ENCODE measurements around the gene FGFR2. TPM values are rescaled to one million over a fixed set of nuclear protein-coding genes. Genes with fewer than 3 reads are reported as not detected.
"Not testable (repeated sequence)": the region's sequence is repeated elsewhere in the genome, so short reads cannot be mapped to it uniquely, and the experiment has no call there.

Gene FGFR2
- total RNA-seq, 1 donor from 2014 or later: 4.5 TPM

DNA sequence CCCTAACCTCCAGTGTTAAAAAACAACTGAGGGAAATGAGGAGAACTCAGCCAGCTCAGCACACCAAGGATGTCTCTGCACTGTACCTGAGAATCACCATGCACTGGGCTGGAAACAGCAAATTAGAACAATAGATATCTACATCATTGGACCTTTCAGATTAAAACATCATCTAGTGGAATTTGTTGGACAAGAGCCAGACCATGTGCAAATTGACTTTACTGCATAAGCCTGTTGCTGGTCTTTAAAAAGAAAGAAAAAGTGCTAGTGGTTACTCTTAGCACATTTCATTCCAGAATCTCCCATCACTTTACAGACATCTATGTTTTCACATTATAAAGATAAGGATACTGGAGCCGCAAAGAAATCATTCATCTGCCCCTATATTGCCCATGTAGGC, 75.4 kb downstream of the FGFR2 start:
- no peaks in the 10 kb centered on the region for H3K36me3 ChIP-seq (ENCODE audit: control insufficient read depth, insufficient read depth, low read length)
- no peak for DNase-seq (ENCODE audit: low read depth)
- no peaks in the 10 kb centered on the region for H3K27me3 ChIP-seq (ENCODE audit: control insufficient read depth, insufficient read depth, low read length)
- TF ChIP-seq, protein P1, sequence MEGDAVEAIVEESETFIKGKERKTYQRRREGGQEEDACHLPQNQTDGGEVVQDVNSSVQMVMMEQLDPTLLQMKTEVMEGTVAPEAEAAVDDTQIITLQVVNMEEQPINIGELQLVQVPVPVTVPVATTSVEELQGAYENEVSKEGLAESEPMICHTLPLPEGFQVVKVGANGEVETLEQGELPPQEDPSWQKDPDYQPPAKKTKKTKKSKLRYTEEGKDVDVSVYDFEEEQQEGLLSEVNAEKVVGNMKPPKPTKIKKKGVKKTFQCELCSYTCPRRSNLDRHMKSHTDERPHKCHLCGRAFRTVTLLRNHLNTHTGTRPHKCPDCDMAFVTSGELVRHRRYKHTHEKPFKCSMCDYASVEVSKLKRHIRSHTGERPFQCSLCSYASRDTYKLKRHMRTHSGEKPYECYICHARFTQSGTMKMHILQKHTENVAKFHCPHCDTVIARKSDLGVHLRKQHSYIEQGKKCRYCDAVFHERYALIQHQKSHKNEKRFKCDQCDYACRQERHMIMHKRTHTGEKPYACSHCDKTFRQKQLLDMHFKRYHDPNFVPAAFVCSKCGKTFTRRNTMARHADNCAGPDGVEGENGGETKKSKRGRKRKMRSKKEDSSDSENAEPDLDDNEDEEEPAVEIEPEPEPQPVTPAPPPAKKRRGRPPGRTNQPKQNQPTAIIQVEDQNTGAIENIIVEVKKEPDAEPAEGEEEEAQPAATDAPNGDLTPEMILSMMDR (IDR thresholded peaks at IDR 0.05; ENCODE audit: insufficient read depth, low read length, poor library complexity, severe bottlenecking): no peak
- no peak overlapping the region for H3K4me3 ChIP-seq (ENCODE audit: low read depth, low read length)

DNA sequence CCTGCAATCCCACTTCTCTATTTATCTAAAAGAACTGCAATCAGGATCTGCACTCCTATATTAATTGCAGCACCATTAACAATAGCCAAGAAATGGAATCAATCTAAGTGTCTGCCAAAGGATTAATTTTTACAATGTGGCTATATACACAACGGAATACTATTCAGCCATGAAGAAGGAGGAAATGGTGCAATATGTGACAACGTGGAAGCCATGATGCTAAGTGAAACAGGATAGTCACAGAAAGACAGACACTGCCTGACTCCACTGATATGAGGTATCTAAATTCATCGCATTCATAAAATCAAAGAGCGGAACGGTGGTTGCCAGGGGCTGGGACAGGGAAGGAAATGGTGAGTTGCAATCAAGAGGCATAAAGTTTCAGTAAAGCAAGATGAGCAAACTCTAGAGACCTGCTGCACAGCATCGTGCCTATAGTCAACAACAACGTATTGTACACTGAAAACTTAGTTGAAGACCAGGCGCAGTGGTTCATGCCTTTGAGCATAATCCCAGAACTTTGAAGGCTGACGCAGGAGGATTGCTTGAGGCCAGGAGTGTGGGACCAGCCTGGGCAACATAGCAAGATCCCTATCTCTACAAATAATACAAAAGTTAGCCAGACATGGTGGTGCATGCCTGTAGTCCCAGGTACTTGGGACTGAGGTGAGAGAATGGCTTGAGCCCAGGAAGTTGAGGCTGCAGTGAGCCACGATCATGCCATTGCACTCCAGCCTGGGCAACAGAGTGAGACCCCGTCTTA, 76.3 kb downstream of the FGFR2 start:
- TF ChIP-seq, protein P1 (IDR thresholded peaks at IDR 0.05; ENCODE audit: insufficient read depth, low read length, poor library complexity, severe bottlenecking): no peak

DNA sequence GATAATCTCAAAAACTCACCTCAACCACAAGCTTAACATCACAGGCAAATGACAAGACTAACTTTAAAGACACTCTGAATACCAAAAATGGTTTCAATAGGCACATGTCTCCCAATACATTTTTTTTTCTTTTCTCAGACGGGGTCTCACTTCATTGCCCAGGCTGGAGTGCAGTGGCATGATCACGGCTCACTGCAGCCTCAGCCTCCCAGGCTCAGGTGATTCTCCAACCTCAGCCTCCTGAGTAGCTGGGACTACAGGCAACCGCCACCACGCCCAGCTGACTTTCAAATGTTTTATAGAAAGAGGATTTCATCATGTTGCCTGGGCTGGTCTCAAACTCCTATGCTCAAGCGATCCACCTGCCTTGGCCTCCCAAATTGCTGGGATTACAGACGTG, 77.7 kb downstream of the FGFR2 start:
- H3K27me3 ChIP-seq (ENCODE audit: control insufficient read depth, insufficient read depth, low read length); H3K36me3 ChIP-seq (ENCODE audit: control insufficient read depth, insufficient read depth, low read length); H3K4me3 ChIP-seq (ENCODE audit: low read depth, low read length); DNase-seq (ENCODE audit: low read depth): not testable (repeated sequence)

More for the DNA sequence above, 76.3 kb downstream of the FGFR2 start:
- Histone ChIP-seq H3K4me3 (ENCODE audit: low read depth, low read length) (no peak overlapping the region), H3K27me3 (ENCODE audit: control insufficient read depth, insufficient read depth, low read length) (no peaks in the 10 kb centered on the region), H3K36me3 (ENCODE audit: control insufficient read depth, insufficient read depth, low read length) (no peaks in the 10 kb centered on the region)
- DNase-seq (ENCODE audit: low read depth): no peak

DNA sequence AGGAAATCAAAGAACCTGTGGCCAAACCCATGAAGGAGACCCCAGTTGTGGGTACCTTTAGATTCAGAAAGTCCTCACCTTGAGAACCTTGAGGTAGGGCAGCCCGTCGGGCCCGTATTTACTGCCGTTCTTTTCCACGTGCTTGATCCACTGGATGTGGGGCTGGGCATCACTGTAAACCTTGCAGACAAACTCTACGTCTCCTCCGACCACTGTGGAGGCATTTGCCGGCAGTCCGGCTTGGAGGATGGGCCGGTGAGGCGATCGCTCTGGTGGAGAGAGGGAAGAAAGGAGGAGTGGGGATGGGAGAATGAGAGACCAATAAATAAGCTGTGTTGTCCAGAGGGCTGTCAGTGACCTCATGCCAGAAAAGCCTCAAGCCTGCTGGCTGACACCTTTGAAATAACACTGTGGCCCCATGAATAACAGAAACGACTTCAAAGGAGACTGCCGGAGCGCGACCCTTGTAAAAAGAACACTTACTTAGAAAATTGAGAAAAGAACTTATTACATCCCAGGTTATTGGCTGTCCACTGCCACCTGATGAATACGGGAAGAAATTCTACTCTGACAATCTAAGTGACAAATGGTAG, 78.2 kb downstream of the FGFR2 start:
- Histone ChIP-seq H3K4me3 (ENCODE audit: low read depth, low read length) (no peak overlapping the region), H3K27me3 (ENCODE audit: control insufficient read depth, insufficient read depth, low read length) (no peaks in the 10 kb centered on the region), H3K36me3 (ENCODE audit: control insufficient read depth, insufficient read depth, low read length) (no peaks in the 10 kb centered on the region)
- DNase-seq (ENCODE audit: low read depth): no peak
- TF ChIP-seq, protein P1 (IDR thresholded peaks at IDR 0.05; ENCODE audit: insufficient read depth, low read length, poor library complexity, severe bottlenecking): no peak

DNA sequence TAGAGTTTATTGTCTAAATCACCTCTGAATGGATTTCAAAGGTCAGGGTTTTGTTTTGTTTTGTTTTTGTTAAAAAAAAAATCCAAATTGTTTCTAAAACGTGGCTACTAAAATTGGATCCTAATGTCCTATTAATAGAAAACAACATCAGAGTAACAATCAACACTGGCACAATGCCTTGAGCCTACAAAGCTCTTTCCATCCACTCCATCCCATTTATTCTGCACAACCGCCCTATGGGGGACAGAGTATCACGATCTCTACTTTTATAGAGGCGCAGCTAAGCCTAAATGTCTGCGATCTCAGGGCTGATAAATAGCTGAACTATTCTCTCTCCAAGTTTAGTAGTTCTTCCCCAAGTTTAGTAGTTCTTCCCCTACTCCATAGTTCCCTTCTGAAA, 78.8 kb downstream of the FGFR2 start:
- TF ChIP-seq, protein P1 (IDR thresholded peaks at IDR 0.05; ENCODE audit: insufficient read depth, low read length, poor library complexity, severe bottlenecking): no peak
- Histone ChIP-seq H3K4me3 (ENCODE audit: low read depth, low read length) (no peak overlapping the region), H3K27me3 (ENCODE audit: control insufficient read depth, insufficient read depth, low read length) (no peaks in the 10 kb centered on the region), H3K36me3 (ENCODE audit: control insufficient read depth, insufficient read depth, low read length) (no peaks in the 10 kb centered on the region)
- no peak for DNase-seq (ENCODE audit: low read depth)

DNA sequence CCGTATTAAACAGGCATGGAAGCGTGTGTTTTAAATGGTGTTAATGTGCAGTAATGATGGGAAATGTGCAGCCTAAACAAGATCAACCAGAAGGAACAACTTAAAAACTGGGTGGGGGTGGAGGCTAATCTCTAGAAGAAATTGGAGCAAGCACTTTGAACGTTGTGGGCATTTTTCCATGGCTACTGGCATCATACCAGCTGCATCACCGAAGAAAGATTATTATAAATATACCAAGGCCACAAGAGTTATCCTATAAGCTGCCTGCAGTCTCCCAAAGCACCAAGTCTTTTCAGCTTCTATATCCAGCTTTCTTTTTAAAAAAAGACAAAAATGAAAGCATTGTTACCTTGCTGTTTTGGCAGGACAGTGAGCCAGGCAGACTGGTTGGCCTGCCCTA, 79.9 kb downstream of the FGFR2 start:
- TF ChIP-seq, protein P1 (IDR thresholded peaks at IDR 0.05; ENCODE audit: insufficient read depth, low read length, poor library complexity, severe bottlenecking): no peak
- Histone ChIP-seq H3K27me3 (ENCODE audit: control insufficient read depth, insufficient read depth, low read length) (no peaks in the 10 kb centered on the region), H3K36me3 (ENCODE audit: control insufficient read depth, insufficient read depth, low read length) (no peaks in the 10 kb centered on the region), H3K4me3 (ENCODE audit: low read depth, low read length) (no peak overlapping the region)
- DNase-seq (ENCODE audit: low read depth): no peak

Data from kidney epithelial cell (primary cell).